HG02981 (cell line): ENCODE data around the gene VSIG10L2.
"Not testable (repeated sequence)": the region's sequence is repeated elsewhere in the genome, so short reads cannot be mapped to it uniquely, and the experiment has no call there.

Source experiments
- ATAC-seq: cut with Tn5 transposase; IDR thresholded peaks from one replicate; pipeline ENCODE4 v1.9.1; 2021; ENCODE audit warnings: mild to moderate bottlenecking, moderate library complexity; ENCODE audit not compliant: unreplicated experiment

Gene VSIG10L2

GRCh38 chr11:125959511-125959910 is 13.7 kb downstream of the VSIG10L2 start:
- no peak for ATAC-seq

DNA sequence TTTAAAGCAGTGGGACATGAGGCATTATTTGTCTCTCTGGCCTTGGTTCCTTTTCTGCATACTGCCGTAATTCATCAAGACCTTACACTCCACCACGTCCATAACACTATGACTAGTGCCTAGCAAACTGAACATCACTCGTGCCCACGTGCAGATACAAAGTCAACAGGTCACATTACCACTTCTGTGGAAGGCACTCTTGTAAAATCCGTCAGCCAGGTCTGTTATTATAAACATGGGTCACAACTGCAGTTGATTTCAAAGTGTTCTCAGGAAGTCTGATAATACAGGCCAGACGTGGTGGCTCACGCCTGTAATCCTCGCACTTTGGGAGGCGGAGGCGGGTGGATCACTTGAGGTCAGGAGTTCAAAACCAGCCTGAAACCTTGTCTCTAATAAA is 14.1 kb downstream of the VSIG10L2 start:
- no peak for ATAC-seq

GRCh38 chr11:125960771-125961170 is 14.9 kb downstream of the VSIG10L2 start:
- ATAC-seq = no peak

- no peak for ATAC-seq
These were observed 21.7 kb downstream of the VSIG10L2 start for GRCh38 chr11:125967515-125967914.

GRCh38 chr11:125968354-125968753 is 22.5 kb downstream of the VSIG10L2 start:
- ATAC-seq = no peak

DNA sequence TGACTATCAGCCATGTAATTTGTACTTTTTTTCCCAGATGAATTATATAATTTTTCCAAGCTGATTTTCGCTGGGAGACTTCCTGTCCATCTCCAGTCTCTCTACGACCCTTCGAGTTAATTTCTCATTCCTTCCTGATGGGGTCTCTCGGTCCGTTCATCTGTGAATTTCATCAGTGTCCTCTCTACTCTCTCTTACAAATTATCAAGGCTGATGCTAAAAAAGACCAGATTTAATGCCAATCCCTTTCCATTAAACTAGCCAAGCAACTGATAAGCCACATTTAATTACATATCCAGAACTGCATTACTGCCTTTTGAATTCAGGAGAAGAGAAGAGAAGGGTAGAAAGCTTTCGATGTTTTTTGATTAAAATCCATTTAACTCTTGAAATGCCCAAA is 25.8 kb downstream of the VSIG10L2 start:
- no peak for ATAC-seq

- ATAC-seq = no peak
These were observed 28.4 kb downstream of the VSIG10L2 start for GRCh38 chr11:125974284-125974683.

DNA sequence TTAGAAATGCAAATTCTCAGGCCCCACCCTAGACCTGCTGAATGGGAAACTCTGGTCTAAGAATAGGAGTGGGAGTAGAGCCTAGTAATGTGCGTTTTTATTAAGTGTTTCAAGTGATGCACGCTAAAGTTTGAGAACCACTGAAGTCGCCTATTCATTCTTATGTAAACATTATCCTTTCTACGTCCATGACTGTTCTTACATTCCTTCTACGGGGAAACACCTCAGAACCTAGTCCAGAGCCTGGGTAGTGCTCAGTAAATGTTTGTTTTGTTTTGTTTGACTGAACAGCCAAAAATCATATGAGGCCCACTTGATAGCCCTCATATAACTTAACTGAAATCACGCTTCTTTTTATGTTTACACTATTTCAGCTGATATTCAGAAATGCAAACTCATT is 29.8 kb downstream of the VSIG10L2 start:
- no peak for ATAC-seq

DNA sequence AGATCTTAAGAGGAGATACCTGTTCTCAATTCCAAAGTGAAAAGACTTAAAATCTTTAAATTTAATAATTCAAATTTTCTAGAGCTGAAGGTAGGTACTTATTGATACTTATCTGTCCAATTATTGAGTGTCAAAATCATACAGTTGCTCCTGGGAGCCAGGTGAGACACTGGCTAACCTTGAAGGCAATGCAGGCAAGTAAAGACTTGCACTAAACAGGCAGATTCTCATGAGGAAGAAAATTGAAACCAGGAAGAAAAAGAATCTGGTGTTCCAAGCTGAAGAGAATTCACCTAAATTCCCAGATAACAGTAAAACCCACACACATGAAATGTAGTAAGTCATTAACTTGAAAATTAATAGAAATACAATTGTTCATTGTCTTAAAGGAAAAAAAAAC is 30.3 kb downstream of the VSIG10L2 start:
- no peak for ATAC-seq

GRCh38 chr11:125977333-125977732 is 31.5 kb downstream of the VSIG10L2 start:
- no peak for ATAC-seq

DNA sequence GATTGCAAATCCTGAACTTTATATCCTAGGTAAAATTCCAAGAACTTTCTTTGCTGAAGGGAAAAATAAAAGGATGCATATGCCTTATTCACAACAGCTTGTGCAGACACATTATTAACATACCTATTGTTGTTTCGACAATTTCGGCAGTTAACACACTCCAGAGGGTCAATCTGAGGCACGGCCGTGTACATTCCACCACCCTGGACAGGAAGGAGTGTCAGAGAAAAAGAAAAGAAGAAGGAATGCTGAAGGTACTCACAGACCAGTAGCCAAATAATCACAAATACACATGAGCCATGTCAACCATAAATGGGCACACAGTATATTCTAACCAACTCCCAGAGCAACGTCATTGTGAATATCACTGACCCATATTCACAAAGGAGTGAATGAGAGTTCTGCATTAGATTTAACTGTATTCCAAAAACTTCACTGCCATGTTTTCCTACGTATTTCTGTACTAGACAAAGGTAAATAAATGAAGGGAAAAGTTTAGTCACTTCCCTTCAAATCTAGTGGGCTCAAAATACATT is 32.4 kb downstream of the VSIG10L2 start:
- ATAC-seq = no peak

- ATAC-seq = no peak
These were observed 33.0 kb downstream of the VSIG10L2 start for GRCh38 chr11:125978778-125979407.

GRCh38 chr11:125979511-125979910 is 33.7 kb downstream of the VSIG10L2 start:
- no peak for ATAC-seq

DNA sequence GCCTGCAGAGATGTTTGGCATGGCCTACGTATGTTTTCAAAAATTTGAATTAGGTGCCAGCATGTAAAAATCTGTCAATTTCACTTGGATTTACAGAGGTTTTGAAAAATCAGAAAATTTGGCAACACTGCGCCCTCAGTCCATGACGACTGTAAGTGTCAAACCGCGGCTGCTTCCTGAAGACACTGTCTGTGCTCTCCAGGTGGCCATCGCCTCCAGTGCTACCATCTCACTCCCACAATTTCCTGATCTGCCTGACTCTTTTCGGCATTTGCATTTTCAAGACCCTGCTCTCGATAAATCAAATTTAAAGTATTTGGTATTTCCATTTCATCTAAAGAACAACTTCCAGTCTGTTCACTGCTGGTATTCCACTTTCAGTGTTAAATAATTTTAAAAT is 34.6 kb downstream of the VSIG10L2 start:
- no peak for ATAC-seq

DNA sequence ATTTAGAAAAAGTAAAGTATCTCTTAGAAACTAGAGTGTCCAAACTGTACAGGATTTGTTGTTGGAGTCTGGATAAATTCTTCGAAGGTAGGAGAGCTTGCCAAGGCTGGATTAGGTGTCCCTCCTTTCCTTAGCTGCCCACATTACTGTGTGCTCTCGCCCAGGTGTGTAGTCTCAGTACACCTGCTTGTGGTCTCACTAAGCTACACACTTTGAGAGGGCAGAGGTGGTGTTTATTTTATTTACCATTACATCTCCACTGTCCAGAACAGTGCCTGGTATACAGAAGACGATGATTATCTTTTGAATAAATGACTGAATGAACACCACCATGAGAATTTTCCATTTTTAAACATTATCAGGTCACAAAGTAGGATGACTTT is 36.5 kb downstream of the VSIG10L2 start:
- no peak for ATAC-seq

- not testable (repeated sequence) for ATAC-seq
These were observed 40.1 kb downstream of the VSIG10L2 start for GRCh38 chr11:125985956-125986355.

DNA sequence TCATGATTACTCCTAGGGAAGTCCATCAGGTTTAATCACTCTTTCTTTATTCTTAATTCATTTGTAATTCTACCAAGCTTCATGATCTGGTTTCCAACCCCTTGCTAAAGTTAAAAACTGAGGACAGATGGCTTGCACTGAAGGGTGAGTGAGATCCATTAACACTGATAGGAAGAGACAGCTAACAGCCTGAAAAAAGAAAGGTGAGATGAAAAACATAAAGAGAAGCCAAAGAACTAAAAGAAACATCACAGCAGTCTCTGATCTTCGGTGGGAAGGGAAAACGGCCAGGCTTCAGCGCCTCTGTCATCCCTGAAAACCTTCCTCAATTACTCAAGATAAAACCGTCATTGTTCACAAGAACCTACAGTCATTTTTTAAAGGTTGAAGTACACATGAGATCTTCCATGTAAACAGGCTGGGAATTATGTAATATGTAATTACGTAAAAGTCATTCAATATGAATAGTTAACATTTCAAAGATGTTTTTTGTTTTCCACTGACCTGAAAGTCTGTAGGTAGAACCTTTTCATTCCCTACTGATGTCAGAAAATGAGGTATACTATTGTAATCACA is 41.3 kb downstream of the VSIG10L2 start:
- ATAC-seq = no peak

DNA sequence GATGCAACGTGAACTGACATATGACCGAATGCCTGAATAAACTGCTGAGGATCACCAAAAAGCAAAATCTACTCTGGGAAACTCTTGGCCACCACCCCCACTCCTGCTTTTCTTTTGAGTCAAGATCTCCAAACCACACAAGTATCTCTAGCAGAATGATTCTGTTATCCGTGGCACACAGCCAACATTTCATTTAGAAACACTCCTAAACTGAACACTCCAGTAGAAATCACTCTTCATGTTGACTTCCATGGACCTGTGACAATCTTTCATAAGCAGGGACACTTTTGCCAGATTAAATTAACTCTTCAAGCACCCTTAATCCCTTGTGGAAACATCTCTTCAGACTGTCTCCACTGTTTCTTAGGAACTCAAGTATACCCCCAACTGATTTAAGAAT is 44.4 kb downstream of the VSIG10L2 start:
- no peak for ATAC-seq

DNA sequence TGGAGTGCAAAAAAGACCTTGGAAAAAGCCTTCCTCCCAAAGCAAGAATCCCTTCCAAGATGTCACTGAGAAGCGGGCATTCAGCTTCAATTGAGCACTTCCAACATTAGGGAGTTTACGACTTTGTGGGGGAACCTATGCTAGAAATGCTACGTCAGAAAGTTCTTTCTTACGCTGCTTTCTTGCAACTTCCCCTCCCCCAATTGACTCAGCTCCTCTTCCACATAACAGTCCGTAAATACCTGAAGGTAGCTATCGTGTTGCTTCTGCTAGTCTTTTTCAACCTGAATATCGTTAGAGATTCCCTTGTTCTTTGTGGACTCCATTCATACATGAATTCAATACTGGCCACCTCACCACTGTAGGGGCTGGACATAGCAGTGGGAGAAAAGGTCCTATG is 47.0 kb downstream of the VSIG10L2 start:
- no peak for ATAC-seq

DNA sequence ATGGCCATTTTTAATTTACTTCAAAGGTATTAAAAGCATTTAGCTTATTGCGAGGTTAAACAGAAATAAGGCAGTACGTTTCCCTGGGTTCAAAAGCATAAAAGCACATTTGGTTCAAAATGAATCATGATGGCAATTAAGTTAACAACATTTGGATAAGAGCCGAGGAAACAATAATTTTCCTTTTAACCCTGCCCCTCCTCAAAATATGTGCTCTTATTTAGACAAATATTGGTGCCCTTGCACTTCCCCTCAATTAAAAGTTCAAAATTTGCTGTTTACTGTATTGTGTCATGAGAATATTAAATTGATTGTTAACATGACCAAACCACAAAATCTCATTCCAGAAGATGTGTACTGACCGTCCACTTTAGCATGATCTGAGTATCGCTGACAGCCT is 48.7 kb downstream of the VSIG10L2 start:
- ATAC-seq = no peak

DNA sequence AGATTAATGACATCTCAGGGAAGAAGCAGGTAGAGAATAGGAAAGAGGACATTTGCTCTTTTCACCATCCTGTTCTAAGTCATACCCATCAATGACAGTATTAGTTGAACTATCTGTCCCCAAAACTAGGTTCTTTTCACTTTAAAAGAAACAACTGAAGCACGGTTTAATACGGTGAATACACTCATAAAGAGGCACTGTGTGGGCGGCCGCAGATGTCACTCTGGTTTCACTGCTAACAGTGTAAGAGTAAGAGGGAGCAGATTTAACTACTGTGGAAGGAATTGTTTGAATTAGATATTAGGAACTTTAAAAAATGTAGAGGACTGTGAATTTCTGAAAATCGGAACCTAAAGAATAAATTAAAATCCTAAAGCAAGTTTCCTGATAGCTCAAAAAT is 49.5 kb downstream of the VSIG10L2 start:
- ATAC-seq = no peak

GRCh38 chr11:125998267-125998666 is 52.4 kb downstream of the VSIG10L2 start:
- ATAC-seq = no peak
